SK-N-MC (cell line): Measurements from ENCODE around the gene CDK5RAP1.

Experiments used
- DNase-seq: peaks from one replicate; pipeline ENCODE4 v3.0.0-alpha.2; 2011; ENCODE audit warnings: low read depth, low spot score
- H3K27ac ChIP-seq: fragments of 200-600 bp; sonication (generic); 2 replicates; pipeline ENCODE4 v1.5.1; 2016; ENCODE audit warnings: mixed run types
- H3K36me3 ChIP-seq: fragments of 200-600 bp; sonication (generic); 2 replicates; pipeline ENCODE4 v1.6.1; 2017; ENCODE audit warnings: antibody characterized with exemption, low read length, mixed read lengths; ENCODE audit not compliant: insufficient read depth
- H3K4me3 ChIP-seq: fragments of 200-600 bp; sonication (generic); 2 replicates; pipeline ENCODE4 v1.5.1; 2016
- H3K9ac ChIP-seq: fragments of 200-600 bp; sonication (generic); 2 replicates; pipeline ENCODE4 v1.8.0; 2017; ENCODE audit warnings: mixed run types, mixed read lengths; ENCODE audit not compliant: insufficient read length
- H3K9me3 ChIP-seq: fragments of 200-600 bp; sonication (generic); 2 replicates; pipeline ENCODE4 v1.6.1; 2017; ENCODE audit warnings: low read depth, mild to moderate bottlenecking, antibody characterized with exemption, low read length, moderate library complexity, mixed read lengths
- EZH2 ChIP-seq: fragments of 200-600 bp; sonication (generic); IDR thresholded peaks from one replicate; pipeline ENCODE4 v1.6.1; 2017; ENCODE audit warnings: antibody characterized with exemption
- FOXP2 ChIP-seq: optimal IDR thresholded peaks from 2 replicates; pipeline ENCODE3; 2011; ENCODE audit warnings: mild to moderate bottlenecking, moderate library complexity; ENCODE audit not compliant: insufficient read depth; ENCODE audit errors: extremely low read length, control extremely low read depth
- POLR2AphosphoS5 ChIP-seq: IDR thresholded peaks from 2 replicates; pipeline ENCODE4 v1.6.1; 2012; ENCODE audit warnings: mild to moderate bottlenecking, low read depth, low read length, borderline replicate concordance

Gene CDK5RAP1

GRCh38 chr20:33408716-33409654, 7.7 kb upstream of the CDK5RAP1 start:
- Histone ChIP-seq H3K27ac (no peak overlapping the region), H3K4me3 (no peak overlapping the region), H3K9me3 (no peaks in the 10 kb centered on the region), H3K36me3 (peaks cover 8% of the 10 kb centered on the region; the same call in 1 of the 2 replicates), H3K9ac (no peak overlapping the region)
- TF ChIP-seq EZH2 (no peak), FOXP2 (no peak), POLR2AphosphoS5 (no peak)
- DNase-seq, result no peak

- Histone ChIP-seq H3K9ac (no peak overlapping the region), H3K27ac (no peak overlapping the region), H3K4me3 (no peak overlapping the region), H3K36me3 (peaks cover 8% of the 10 kb centered on the region; the same call in 1 of the 2 replicates), H3K9me3 (no peaks in the 10 kb centered on the region)
- TF ChIP-seq EZH2 (no peak), POLR2AphosphoS5 (no peak), FOXP2 (no peak)
- no peak for DNase-seq
These were observed 7.0 kb upstream of the CDK5RAP1 start for GRCh38 chr20:33408313-33408712.

GRCh38 chr20:33407796-33408195, 6.5 kb upstream of the CDK5RAP1 start:
- Histone ChIP-seq H3K4me3 (no peak overlapping the region), H3K36me3 (peaks cover 8% of the 10 kb centered on the region; the same call in 1 of the 2 replicates), H3K9ac (no peak overlapping the region), H3K27ac (no peak overlapping the region), H3K9me3 (no peaks in the 10 kb centered on the region)
- no peak for TF ChIP-seq FOXP2
- no peak for TF ChIP-seq EZH2
- no peak for TF ChIP-seq POLR2AphosphoS5
- DNase-seq, result no peak

GRCh38 chr20:33407251-33407650, 5.9 kb upstream of the CDK5RAP1 start:
- TF ChIP-seq POLR2AphosphoS5, result no peak
- TF ChIP-seq EZH2, result no peak
- TF ChIP-seq FOXP2, result no peak
- H3K9me3 ChIP-seq, result no peaks in the 10 kb centered on the region
- H3K36me3 ChIP-seq, result peaks cover 8% of the 10 kb centered on the region; the same call in 1 of the 2 replicates
- H3K9ac ChIP-seq, result no peak overlapping the region
- no peak overlapping the region for H3K27ac ChIP-seq
- DNase-seq, result no peak
- H3K4me3 ChIP-seq, result no peak overlapping the region

GRCh38 chr20:33404281-33404680, 3.0 kb upstream of the CDK5RAP1 start:
- Histone ChIP-seq H3K27ac (no peak overlapping the region), H3K36me3 (peaks cover 10% of the 10 kb centered on the region; the same call in 1 of the 2 replicates), H3K9me3 (no peaks in the 10 kb centered on the region), H3K9ac (no peak overlapping the region), H3K4me3 (no peak overlapping the region)
- DNase-seq, result no peak
- no peak for TF ChIP-seq EZH2
- TF ChIP-seq FOXP2, result no peak
- no peak for TF ChIP-seq POLR2AphosphoS5

- Histone ChIP-seq H3K9ac (peak overlapping the region; percentile 99), H3K9me3 (no peaks in the 10 kb centered on the region), H3K4me3 (peak overlapping the region; percentile 98), H3K36me3 (peaks cover 4% of the 10 kb centered on the region; the same call in 1 of the 2 replicates), H3K27ac (peak overlapping the region; percentile 80; the same call in 1 of the 2 replicates)
- DNase-seq, result no peak
- TF ChIP-seq EZH2 (no peak), FOXP2 (no peak), POLR2AphosphoS5 (no peak)
These were observed 626 bp upstream of the CDK5RAP1 start for GRCh38 chr20:33401921-33402369.

- no peak for DNase-seq
- H3K4me3 ChIP-seq, result peak overlapping the region; percentile 98
These were observed 521 bp downstream of the CDK5RAP1 start for GRCh38 chr20:33400812-33401183.

GRCh38 chr20:33399924-33400323, 1.4 kb downstream of the CDK5RAP1 start:
- Histone ChIP-seq H3K9ac (no peak overlapping the region), H3K36me3 (peaks cover 14% of the 10 kb centered on the region), H3K9me3 (no peaks in the 10 kb centered on the region), H3K27ac (no peak overlapping the region), H3K4me3 (peak overlapping the region; percentile 98)
- TF ChIP-seq EZH2, result no peak
- no peak for TF ChIP-seq FOXP2
- no peak for TF ChIP-seq POLR2AphosphoS5
- no peak for DNase-seq

More at GRCh38 chr20:33400812-33401183, 521 bp downstream of the CDK5RAP1 start:
- Histone ChIP-seq H3K9ac (peak overlapping the region; percentile 99), H3K27ac (peak overlapping the region; percentile 59), H3K9me3 (no peaks in the 10 kb centered on the region), H3K36me3 (peaks cover 9% of the 10 kb centered on the region; the same call in 1 of the 2 replicates)
- no peak for TF ChIP-seq POLR2AphosphoS5
- TF ChIP-seq EZH2, result no peak
- no peak for TF ChIP-seq FOXP2
